Body of pancreas (tissue), 4 donors: ENCODE measurements around the gene IFI27L1.

Experiments
- CTCF ChIP-seq, 7 experiments: fragments of 450-650 bp in 4 of 7; fragments of 200-600 bp in 3 of 7; sonication (generic) in 3 of 7; IDR thresholded peaks; one replicate each; pipeline ENCODE4 v1.5.1; 2016 to 2019; ENCODE audit warnings: antibody characterized with exemption in 7 of 7
- POLR2A ChIP-seq, 3 donors: fragments of 450-650 bp; IDR thresholded peaks; one replicate each; pipeline ENCODE4 v1.6.1; 2016; ENCODE audit warnings: antibody characterized with exemption in 3 of 3, mild to moderate bottlenecking in 2 of 3

DNA sequence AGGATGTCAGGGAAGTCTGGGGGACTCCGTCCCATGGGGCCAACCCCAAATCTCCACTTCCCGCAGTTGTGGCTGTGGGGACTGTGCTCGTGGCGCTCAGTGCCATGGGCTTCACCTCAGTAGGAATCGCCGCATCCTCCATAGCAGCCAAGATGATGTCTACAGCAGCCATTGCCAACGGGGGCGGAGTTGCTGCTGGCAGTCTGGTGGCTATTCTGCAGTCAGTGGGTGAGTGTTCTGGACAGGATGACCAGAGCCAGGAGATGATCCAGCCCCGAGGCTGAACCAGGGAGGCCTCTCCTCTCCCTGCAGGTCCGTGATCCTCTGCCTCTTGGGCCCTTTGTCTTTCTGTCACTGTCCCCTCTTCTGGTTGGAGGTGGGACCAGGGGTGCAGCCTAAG is 20.6 kb downstream of the IFI27L1 start:
- TF ChIP-seq CTCF (IDR thresholded peaks at IDR 0.05) (no peak), POLR2A (IDR thresholded peaks at IDR 0.05) (no peak)
